HG03280 (cell line): ENCODE results near the gene PAX2.

Experiments
- ATAC-seq: cut with Tn5 transposase; IDR thresholded peaks from one replicate; pipeline ENCODE4 v1.9.1; 2021; ENCODE audit warnings: mild to moderate bottlenecking, moderate library complexity; ENCODE audit not compliant: unreplicated experiment

PAX2 gene

GRCh38 chr10:100750291-100751210, 5.2 kb downstream of the PAX2 start:
- ATAC-seq = no peak

- ATAC-seq = no peak
Measured at GRCh38 chr10:100751211-100751933, 6.0 kb downstream of the PAX2 start.

GRCh38 chr10:100755821-100756220, 10.4 kb downstream of the PAX2 start:
- no peak for ATAC-seq

- no peak for ATAC-seq
Measured at GRCh38 chr10:100759331-100759730, 13.9 kb downstream of the PAX2 start.

- no peak for ATAC-seq
Measured at GRCh38 chr10:100760726-100761125, 15.3 kb downstream of the PAX2 start.

GRCh38 chr10:100761191-100761590, 15.8 kb downstream of the PAX2 start:
- ATAC-seq = no peak

GRCh38 chr10:100763043-100763747, 17.8 kb downstream of the PAX2 start:
- no peak for ATAC-seq

- no peak for ATAC-seq
Measured at GRCh38 chr10:100766693-100767421, 21.5 kb downstream of the PAX2 start.

- no peak for ATAC-seq
Measured at GRCh38 chr10:100767422-100767775, 22.0 kb downstream of the PAX2 start.

- ATAC-seq = no peak
Measured at GRCh38 chr10:100769481-100769880, 24.1 kb downstream of the PAX2 start.

- ATAC-seq = no peak
Measured at GRCh38 chr10:100773646-100774045, 28.3 kb downstream of the PAX2 start.

GRCh38 chr10:100774223-100774622, 28.8 kb downstream of the PAX2 start:
- no peak for ATAC-seq

GRCh38 chr10:100774876-100775275, 29.5 kb downstream of the PAX2 start:
- ATAC-seq = no peak

GRCh38 chr10:100775386-100775785, 30.0 kb downstream of the PAX2 start:
- no peak for ATAC-seq

- no peak for ATAC-seq
Measured at GRCh38 chr10:100775871-100776270, 30.5 kb downstream of the PAX2 start.

GRCh38 chr10:100776671-100777070, 31.3 kb downstream of the PAX2 start:
- no peak for ATAC-seq

GRCh38 chr10:100779329-100779728, 33.9 kb downstream of the PAX2 start:
- ATAC-seq = no peak

GRCh38 chr10:100780324-100780723, 34.9 kb downstream of the PAX2 start:
- ATAC-seq = no peak

GRCh38 chr10:100781145-100781665, 35.8 kb downstream of the PAX2 start:
- no peak for ATAC-seq

GRCh38 chr10:100782461-100783244, 37.3 kb downstream of the PAX2 start:
- ATAC-seq = no peak
